Endothelial cell of umbilical vein (primary cell): ENCODE data around the gene MYO18A. TPM values are rescaled to one million over a fixed set of nuclear protein-coding genes. Genes with fewer than 3 reads are reported as not detected.

Experiments used
- BruUV-seq: library from RNA; stranded (reverse); fragments of 400-500 nt; replicated peaks from 2 replicates; lab custom pipeline; 2021; lab: Mats Ljungman, UMichigan
- CTCF ChIA-PET: fragments of 300-600, 350-600 bp; sonication (Branson Sonifier 250); formaldehyde crosslinking; loops from one replicate; lab custom pipeline; 2021; ENCODE audit warnings: antibody characterized with exemption, inconsistent platforms; lab: Charles Lee
- POLR2A ChIA-PET: fragments of 300-600, 350-600 bp; sonication (Branson Sonifier 250); formaldehyde crosslinking; loops from one replicate; lab custom pipeline; 2021; ENCODE audit warnings: antibody characterized with exemption, inconsistent platforms; lab: Charles Lee
- DNase-seq: peaks from one replicate; pipeline ENCODE4 v3.0.0-alpha.2; 2011; ENCODE audit warnings: low read depth, low spot score
- FAIRE-seq: peaks from 2 replicates; lab custom pipeline; 2011; peaks lifted over from hg19 to GRCh38; lab: Jason Lieb, UNC
- H2AFZ ChIP-seq: 2 replicates; pipeline ENCODE4 v1.6.0; 2012; ENCODE audit warnings: low read depth, low read length, control low read depth, inconsistent platforms
- H3K27ac ChIP-seq: 2 replicates; pipeline ENCODE4 v1.5.1; 2011; ENCODE audit warnings: low read depth, mild to moderate bottlenecking, control low read depth, low read length, moderate library complexity; ENCODE audit not compliant: insufficient read depth
- H3K27me3 ChIP-seq, 2 experiments: 2 replicates each; pipeline versions ENCODE4 v1.6.0 to v1.6.1; 2011; ENCODE audit warnings: low read length in 2 of 2, mixed read lengths in 1 of 2; ENCODE audit not compliant: control insufficient read depth in 2 of 2, insufficient read depth in 2 of 2
- H3K36me3 ChIP-seq, 2 experiments: 2 replicates in 1 of 2; 3 replicates in 1 of 2; pipeline ENCODE4 v1.5.1; 2011; ENCODE audit warnings: low read length in 2 of 2, mild to moderate bottlenecking in 1 of 2, moderate library complexity in 1 of 2; ENCODE audit not compliant: control insufficient read depth in 2 of 2, insufficient read depth in 2 of 2; ENCODE audit errors: extremely low read depth in 1 of 2
- H3K4me1 ChIP-seq: 3 replicates; pipeline ENCODE4 v1.5.1; 2011; ENCODE audit warnings: mild to moderate bottlenecking, low read length; ENCODE audit not compliant: control insufficient read depth, insufficient read depth; ENCODE audit errors: extremely low read depth
- H3K4me2 ChIP-seq: 2 replicates; pipeline ENCODE4 v1.6.1; 2011; ENCODE audit warnings: low read length, control low read depth, mixed read lengths; ENCODE audit not compliant: insufficient read depth
- H3K4me3 ChIP-seq, 3 experiments: fragments of 200-600 bp in 1 of 3; sonication (generic), shearing (Covaris generic) in 1 of 3; replicated peaks in 1 of 3; 2 replicates each; pipeline ENCODE4 v1.5.1; 2011 to 2016; ENCODE audit warnings: control low read depth in 3 of 3, low read length in 3 of 3, mild to moderate bottlenecking in 2 of 3, inconsistent platforms in 1 of 3, low read depth in 1 of 3, moderate library complexity in 1 of 3; ENCODE audit not compliant: insufficient read depth in 1 of 3
- H3K79me2 ChIP-seq: 2 replicates; pipeline ENCODE4 v1.6.0; 2012; ENCODE audit warnings: low read length, inconsistent platforms; ENCODE audit not compliant: control insufficient read depth, insufficient read depth
- H3K9ac ChIP-seq: replicated peaks from 2 replicates; pipeline ENCODE3; 2011; ENCODE audit warnings: low read length, control low read depth; ENCODE audit not compliant: insufficient read depth; ENCODE audit errors: extremely low read depth
- H3K9me1 ChIP-seq: replicated peaks from 3 replicates; pipeline ENCODE4 v1.6.0; 2011; ENCODE audit warnings: mild to moderate bottlenecking, low read length; ENCODE audit not compliant: control insufficient read depth, insufficient read depth; ENCODE audit errors: extremely low read depth
- H3K9me3 ChIP-seq: replicated peaks from 2 replicates; pipeline ENCODE4 v1.5.1; 2012; ENCODE audit warnings: low read length, inconsistent platforms; ENCODE audit not compliant: control insufficient read depth, insufficient read depth
- H4K20me1 ChIP-seq: replicated peaks from 2 replicates; pipeline ENCODE3; 2011; ENCODE audit warnings: mild to moderate bottlenecking, low read length; ENCODE audit not compliant: control insufficient read depth, insufficient read depth; ENCODE audit errors: extremely low read depth
- EZH2 ChIP-seq: IDR thresholded peaks from 2 replicates; pipeline ENCODE4 v1.6.1; 2012; ENCODE audit warnings: borderline replicate concordance, low read depth, mild to moderate bottlenecking, moderate library complexity, low read length, inconsistent platforms; ENCODE audit not compliant: severe bottlenecking
- FOS ChIP-seq: IDR thresholded peaks from 2 replicates; pipeline ENCODE4 v1.6.1; 2011; ENCODE audit warnings: mild to moderate bottlenecking, low read length, moderate library complexity, borderline replicate concordance; ENCODE audit not compliant: insufficient read depth
- GATA2 ChIP-seq: IDR thresholded peaks from 2 replicates; pipeline ENCODE4 v1.7.0; 2011; ENCODE audit warnings: low read depth, mild to moderate bottlenecking, moderate library complexity, mixed read lengths, low read length; ENCODE audit not compliant: insufficient read length, insufficient read depth
- JUN ChIP-seq: IDR thresholded peaks from 2 replicates; pipeline ENCODE4 v1.6.1; 2011; ENCODE audit warnings: borderline replicate concordance, low read depth; ENCODE audit not compliant: insufficient read length, insufficient read depth
- MYC ChIP-seq: IDR thresholded peaks from one replicate; pipeline ENCODE4 v1.6.1; 2011; ENCODE audit warnings: mild to moderate bottlenecking, low read depth, low read length
- POLR2A ChIP-seq: IDR thresholded peaks from 2 replicates; pipeline ENCODE4 v1.6.1; 2012; ENCODE audit warnings: low read depth, mild to moderate bottlenecking, control low read depth, low read length
- POLR2AphosphoS5 ChIP-seq: IDR thresholded peaks from 2 replicates; pipeline ENCODE4 v1.6.1; 2012; ENCODE audit warnings: low read depth, mild to moderate bottlenecking, control low read depth, low read length, moderate library complexity; ENCODE audit not compliant: insufficient read depth
- dilution Hi-C: fragments of 300-500 bp; cut with MboI; formaldehyde crosslinking; loops from one replicate; pipeline ENCODE4 v1.15.0; 2019; ENCODE audit warnings: low sequenced_read_pairs; ENCODE audit not compliant: extremely low pct_ligation_motif_present
- intact Hi-C: fragments of 100-400 bp; cut with micrococcal nuclease; formaldehyde crosslinking; loops from one replicate; pipeline ENCODE4 v1.10.0; 2022
- polyA plus RNA-seq, 4 experiments: library from polyadenylated mRNA; depleted of rRNA in 3 of 4; stranded (reverse) in 3 of 4; unstranded in 1 of 4; fragments of >200 nt; gene quantifications; 2 replicates each; pipeline versions ENCODE4 v1.2.1 to v1.2.3, GENCODE V29; 2011 to 2012; ENCODE audit warnings: missing spikeins in 1 of 4
- total RNA-seq: library from RNA; stranded (reverse); gene quantifications from 2 replicates; pipeline ENCODE4 v1.2.3, GENCODE V29; 2021
- TF ChIP-seq, protein P1 (sequence below): IDR thresholded peaks from 2 replicates; pipeline ENCODE4 v1.6.1; 2011; ENCODE audit not compliant: insufficient read depth, insufficient read length
- TF ChIP-seq, protein P2 (sequence below), 2 donors: IDR thresholded peaks; 1 replicate in 1 of 2; 2 replicates in 1 of 2; pipeline ENCODE4 v1.5.1; 2011; ENCODE audit warnings: low read length in 2 of 2, mild to moderate bottlenecking in 2 of 2, moderate library complexity in 2 of 2, control low read depth in 1 of 2, inconsistent platforms in 1 of 2, low read depth in 1 of 2; ENCODE audit not compliant: insufficient read depth in 1 of 2; ENCODE audit errors: extremely low read depth in 1 of 2

Gene MYO18A
- total and polyA plus RNA-seq, 2 donors (not counting 3 experiments of a cell fraction or from before 2014, with no cell fraction given): 3.9 to 28.3 TPM

DNA sequence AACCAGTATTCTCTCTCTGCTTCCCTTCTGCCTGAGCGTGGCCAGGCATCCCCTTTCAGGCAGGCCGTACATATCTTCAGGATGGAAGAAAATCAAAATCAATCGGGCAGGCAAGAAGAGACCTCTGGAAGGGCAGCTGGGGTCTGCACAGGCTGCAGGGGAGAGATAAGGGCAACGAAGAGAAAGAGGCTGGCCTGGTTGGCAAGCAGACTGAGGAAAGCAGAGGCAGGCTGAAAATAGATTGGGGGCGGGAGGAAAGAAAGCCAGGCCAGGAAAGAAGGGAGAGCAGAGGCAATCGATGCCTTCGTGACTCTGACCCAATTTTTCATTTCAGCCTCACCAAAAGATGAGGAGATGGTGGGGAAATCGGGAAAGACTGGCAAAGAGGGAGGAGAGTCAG is 119.2 kb downstream of the MYO18A start:
- Histone ChIP-seq H3K4me2 (no peak overlapping the region), H3K36me3 (no peaks in the 10 kb centered on the region), H3K4me1 (no peaks in the 10 kb centered on the region), H3K27ac (no peak overlapping the region), H4K20me1 (no peaks in the 10 kb centered on the region), H3K9me1 (no peaks in the 10 kb centered on the region), H2AFZ (no peak overlapping the region), H3K9ac (no peak overlapping the region), H3K27me3 (peaks cover 0 to 7% of the 10 kb centered on the region in 2 experiments), H3K79me2 (no peaks in the 10 kb centered on the region), H3K9me3 (no peaks in the 10 kb centered on the region), H3K4me3 (no peak overlapping the region)
- ChIA-PET CTCF (no interaction called here), POLR2A (no interaction called here)
- BruUV-seq: no TSS peak
- intact Hi-C loops (no loop called here), dilution Hi-C loops (no loop called here)
- DNase-seq (no peak), FAIRE-seq (no peak)
- TF ChIP-seq POLR2A: no peak

DNA sequence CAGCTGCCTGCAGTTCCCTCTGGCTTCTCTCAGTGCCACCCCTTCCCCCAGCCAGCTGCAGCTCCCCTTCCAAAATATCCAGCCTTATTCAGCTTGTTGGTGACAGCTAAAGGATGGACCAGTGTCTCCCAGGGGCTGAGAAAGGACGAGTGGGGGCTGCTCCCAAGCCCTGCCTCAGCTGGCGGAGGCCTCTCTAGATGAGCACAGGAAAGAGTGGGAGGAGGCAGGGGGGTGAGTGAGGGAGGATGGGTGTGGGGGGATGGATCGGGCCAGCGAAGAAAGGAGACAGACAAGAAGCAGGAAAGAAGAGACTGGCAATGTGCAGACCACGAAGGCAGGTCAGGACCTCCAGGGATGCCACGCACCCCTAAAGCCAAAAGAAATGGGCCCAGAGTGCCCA is 119.7 kb downstream of the MYO18A start:
- CTCF ChIA-PET: no interaction called here
- no peak overlapping the region for H3K4me3 ChIP-seq
- no peaks in the 10 kb centered on the region for H3K9me1 ChIP-seq
- H2AFZ ChIP-seq: no peak overlapping the region
- no peaks in the 10 kb centered on the region for H3K36me3 ChIP-seq
- no peaks in the 10 kb centered on the region for H3K4me1 ChIP-seq
- POLR2A ChIA-PET: no interaction called here
- intact Hi-C loops (no loop called here), dilution Hi-C loops (no loop called here)
- no peaks in the 10 kb centered on the region for H3K79me2 ChIP-seq
- H3K9ac ChIP-seq: no peak overlapping the region
- H3K27ac ChIP-seq: no peak overlapping the region
- no peaks in the 10 kb centered on the region for H3K9me3 ChIP-seq
- H3K4me2 ChIP-seq: no peak overlapping the region
- TF ChIP-seq GATA2 (no peak), FOS (no peak), POLR2A (no peak), EZH2 (no peak), POLR2AphosphoS5 (no peak), JUN (no peak), MYC (no peak)
- TF ChIP-seq, protein P1, sequence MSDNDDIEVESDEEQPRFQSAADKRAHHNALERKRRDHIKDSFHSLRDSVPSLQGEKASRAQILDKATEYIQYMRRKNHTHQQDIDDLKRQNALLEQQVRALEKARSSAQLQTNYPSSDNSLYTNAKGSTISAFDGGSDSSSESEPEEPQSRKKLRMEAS: no peak
- TF ChIP-seq, protein P2, sequence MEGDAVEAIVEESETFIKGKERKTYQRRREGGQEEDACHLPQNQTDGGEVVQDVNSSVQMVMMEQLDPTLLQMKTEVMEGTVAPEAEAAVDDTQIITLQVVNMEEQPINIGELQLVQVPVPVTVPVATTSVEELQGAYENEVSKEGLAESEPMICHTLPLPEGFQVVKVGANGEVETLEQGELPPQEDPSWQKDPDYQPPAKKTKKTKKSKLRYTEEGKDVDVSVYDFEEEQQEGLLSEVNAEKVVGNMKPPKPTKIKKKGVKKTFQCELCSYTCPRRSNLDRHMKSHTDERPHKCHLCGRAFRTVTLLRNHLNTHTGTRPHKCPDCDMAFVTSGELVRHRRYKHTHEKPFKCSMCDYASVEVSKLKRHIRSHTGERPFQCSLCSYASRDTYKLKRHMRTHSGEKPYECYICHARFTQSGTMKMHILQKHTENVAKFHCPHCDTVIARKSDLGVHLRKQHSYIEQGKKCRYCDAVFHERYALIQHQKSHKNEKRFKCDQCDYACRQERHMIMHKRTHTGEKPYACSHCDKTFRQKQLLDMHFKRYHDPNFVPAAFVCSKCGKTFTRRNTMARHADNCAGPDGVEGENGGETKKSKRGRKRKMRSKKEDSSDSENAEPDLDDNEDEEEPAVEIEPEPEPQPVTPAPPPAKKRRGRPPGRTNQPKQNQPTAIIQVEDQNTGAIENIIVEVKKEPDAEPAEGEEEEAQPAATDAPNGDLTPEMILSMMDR (IDR thresholded peaks at IDR 0.05; ENCODE audit: extremely low read depth in 1 of 2, insufficient read depth in 1 of 2, low read depth in 1 of 2, low read length in 2 of 2): no peak
- no peak for DNase-seq
- peaks cover 4 to 5% of the 10 kb centered on the region in 2 experiments for H3K27me3 ChIP-seq
- no peaks in the 10 kb centered on the region for H4K20me1 ChIP-seq
- no TSS peak for BruUV-seq
- FAIRE-seq: no peak
